Trophoblast cell (in vitro differentiated cells and primary cell): ENCODE results near the gene PPP2R5D.
A peak's percentile ranks its signal among the peaks of the same experiment; 100 is the strongest.

Experiments
- DNase-seq, 2 donors: peaks; one replicate each; pipeline ENCODE4 v3.0.0-alpha.2; 2016
- H2AFZ ChIP-seq: 2 replicates; pipeline ENCODE4 v1.6.1; 2013; ENCODE audit warnings: low read length, moderate library complexity, mild to moderate bottlenecking; ENCODE audit not compliant: insufficient read depth, poor library complexity
- H2AK5ac ChIP-seq: 2 replicates; pipeline ENCODE4 v1.6.1; 2013; ENCODE audit warnings: mild to moderate bottlenecking, low read length
- H2BK120ac ChIP-seq: 2 replicates; pipeline ENCODE4 v1.6.1; 2013; ENCODE audit warnings: low read length, mild to moderate bottlenecking, moderate library complexity; ENCODE audit not compliant: insufficient read depth, poor library complexity
- H2BK12ac ChIP-seq: 2 replicates; pipeline ENCODE4 v1.6.1; 2013; ENCODE audit warnings: mild to moderate bottlenecking, low read length, moderate library complexity
- H2BK5ac ChIP-seq: 2 replicates; pipeline ENCODE4 v1.6.1; 2013; ENCODE audit warnings: low read length, low read depth, moderate library complexity, mild to moderate bottlenecking; ENCODE audit not compliant: poor library complexity
- H3K14ac ChIP-seq: 2 replicates; pipeline ENCODE4 v1.6.1; 2013; ENCODE audit warnings: mild to moderate bottlenecking, low read length
- H3K18ac ChIP-seq: 2 replicates; pipeline ENCODE4 v1.6.1; 2013; ENCODE audit warnings: mild to moderate bottlenecking, low read length
- H3K23ac ChIP-seq: 2 replicates; pipeline ENCODE4 v1.6.1; 2013; ENCODE audit warnings: low read length
- H3K27ac ChIP-seq: 2 replicates; pipeline ENCODE4 v1.5.1; 2013; ENCODE audit warnings: low read depth, mild to moderate bottlenecking, inconsistent platforms, low read length, moderate library complexity
- H3K27me3 ChIP-seq: 2 replicates; pipeline ENCODE4 v1.6.1; 2013; ENCODE audit warnings: inconsistent platforms, mild to moderate bottlenecking, low read length, moderate library complexity; ENCODE audit not compliant: insufficient read depth
- H3K36me3 ChIP-seq, 2 experiments: 1 replicate in 1 of 2; 2 replicates in 1 of 2; pipeline ENCODE4 v1.6.1; 2013; ENCODE audit warnings: low read length in 2 of 2, mild to moderate bottlenecking in 2 of 2, moderate library complexity in 1 of 2; ENCODE audit not compliant: insufficient read depth in 2 of 2, control insufficient read depth in 1 of 2
- H3K4ac ChIP-seq: 2 replicates; pipeline ENCODE4 v1.6.1; 2013; ENCODE audit warnings: low read depth, mild to moderate bottlenecking, low read length, moderate library complexity
- H3K4me1 ChIP-seq, 2 experiments: 1 replicate in 1 of 2; 2 replicates in 1 of 2; pipeline ENCODE4 v1.6.1; 2013; ENCODE audit warnings: low read length in 2 of 2, mild to moderate bottlenecking in 2 of 2, moderate library complexity in 1 of 2; ENCODE audit not compliant: insufficient read depth in 2 of 2, control insufficient read depth in 1 of 2
- H3K4me2 ChIP-seq: 2 replicates; pipeline ENCODE4 v1.6.1; 2013; ENCODE audit warnings: inconsistent platforms, mild to moderate bottlenecking, low read length, moderate library complexity
- H3K4me3 ChIP-seq: 2 replicates; pipeline ENCODE4 v1.5.1; 2013; ENCODE audit warnings: mild to moderate bottlenecking, low read depth, low read length, inconsistent platforms
- H3K79me1 ChIP-seq: one replicate; pipeline ENCODE4 v1.6.1; 2013; ENCODE audit warnings: low read length
- H3K79me2 ChIP-seq: 2 replicates; pipeline ENCODE4 v1.6.1; 2013; ENCODE audit warnings: low read length, mild to moderate bottlenecking; ENCODE audit not compliant: control insufficient read depth, insufficient read depth, poor library complexity
- H3K9ac ChIP-seq: 2 replicates; pipeline ENCODE4 v1.6.1; 2013; ENCODE audit warnings: mild to moderate bottlenecking, low read length
- H3K9me3 ChIP-seq: 2 replicates; pipeline ENCODE4 v1.6.1; 2013; ENCODE audit warnings: low read depth, mild to moderate bottlenecking, control low read depth, inconsistent platforms, low read length; ENCODE audit not compliant: insufficient read depth
- H4K12ac ChIP-seq: 2 replicates; pipeline ENCODE4 v1.6.1; 2013; ENCODE audit warnings: low read depth, mild to moderate bottlenecking, low read length, moderate library complexity
- H4K8ac ChIP-seq: 2 replicates; pipeline ENCODE4 v1.6.1; 2013; ENCODE audit warnings: low read depth, mild to moderate bottlenecking, low read length, moderate library complexity
- H4K91ac ChIP-seq: one replicate; pipeline ENCODE4 v1.6.1; 2013; ENCODE audit warnings: low read depth, mild to moderate bottlenecking, low read length, moderate library complexity
- WGBS: extraction: QIAGEN DNeasy Blood & Tissue Kit; methylation state at CpG from one replicate; pipeline ENCODE4 v1.1.7; 2013; ENCODE audit warnings: missing lambda C conversion rate; ENCODE audit not compliant: insufficient read length, insufficient coverage; ENCODE audit errors: extremely low coverage; 5-methylcytosine and 5-hydroxymethylcytosine counted together

Gene PPP2R5D

GRCh38 chr6:43006251-43006650, 21.9 kb downstream of the PPP2R5D start:
- Histone ChIP-seq H3K4me2 (no peak overlapping the region), H3K27me3 (no peaks in the 10 kb centered on the region), H3K4ac (no peak overlapping the region), H3K9ac (no peak overlapping the region), H3K4me1 (no peaks in the 10 kb centered on the region), H3K79me1 (no peaks in the 10 kb centered on the region), H2AK5ac (no peak overlapping the region), H2BK12ac (no peak overlapping the region), H2BK5ac (no peak overlapping the region), H3K23ac (no peak overlapping the region), H4K12ac (no peak overlapping the region), H3K4me3 (no peak overlapping the region), H3K14ac (no peak overlapping the region), H3K9me3 (no peaks in the 10 kb centered on the region), H4K8ac (no peak overlapping the region), H3K79me2 (no peaks in the 10 kb centered on the region), H3K36me3 (peaks cover 49 to 56% of the 10 kb centered on the region in 2 experiments), H2AFZ (no peak overlapping the region), H3K27ac (no peak overlapping the region), H3K18ac (no peak overlapping the region), H4K91ac (no peak overlapping the region), H2BK120ac (no peak overlapping the region)
- DNase-seq = no peak
- WGBS = no CpG with 5 or more reads among the region's 11 CpGs

GRCh38 chr6:43007126-43007525, 22.8 kb downstream of the PPP2R5D start:
- no peak overlapping the region for H4K91ac ChIP-seq
- H3K79me1 ChIP-seq = no peaks in the 10 kb centered on the region
- no peak overlapping the region for H2BK12ac ChIP-seq
- H3K14ac ChIP-seq = no peak overlapping the region
- no peak overlapping the region for H3K9ac ChIP-seq
- H2BK120ac ChIP-seq = no peak overlapping the region
- H3K27me3 ChIP-seq = no peaks in the 10 kb centered on the region
- no peaks in the 10 kb centered on the region for H3K9me3 ChIP-seq
- no peak for DNase-seq
- no peak overlapping the region for H3K4ac ChIP-seq
- H3K4me1 ChIP-seq = no peaks in the 10 kb centered on the region
- H3K79me2 ChIP-seq = no peaks in the 10 kb centered on the region
- H4K12ac ChIP-seq = no peak overlapping the region
- no peak overlapping the region for H3K23ac ChIP-seq
- no peak overlapping the region for H4K8ac ChIP-seq
- no CpG with 5 or more reads among the region's 9 CpGs for WGBS
- H2BK5ac ChIP-seq = no peak overlapping the region
- no peak overlapping the region for H3K27ac ChIP-seq
- peaks cover 58 to 64% of the 10 kb centered on the region in 2 experiments for H3K36me3 ChIP-seq
- H2AK5ac ChIP-seq = no peak overlapping the region
- H3K18ac ChIP-seq = no peak overlapping the region
- H3K4me2 ChIP-seq = no peak overlapping the region
- H2AFZ ChIP-seq = no peak overlapping the region
- no peak overlapping the region for H3K4me3 ChIP-seq

- H2AFZ ChIP-seq = no peak overlapping the region
- H3K4ac ChIP-seq = no peak overlapping the region
- H3K79me1 ChIP-seq = peaks cover under 1% of the 10 kb centered on the region
- peaks cover 4% of the 10 kb centered on the region for H3K79me2 ChIP-seq
- H3K4me2 ChIP-seq = no peak overlapping the region
- H3K27ac ChIP-seq = no peak overlapping the region
- H3K14ac ChIP-seq = no peak overlapping the region
- H3K9ac ChIP-seq = no peak overlapping the region
- H3K36me3 ChIP-seq = peaks cover 59 to 62% of the 10 kb centered on the region in 2 experiments
- no peaks in the 10 kb centered on the region for H3K27me3 ChIP-seq
- no peak overlapping the region for H4K12ac ChIP-seq
- no peaks in the 10 kb centered on the region for H3K9me3 ChIP-seq
- WGBS = no CpG with 5 or more reads among the region's 6 CpGs
- H4K91ac ChIP-seq = no peak overlapping the region
- no peak overlapping the region for H4K8ac ChIP-seq
- H3K4me1 ChIP-seq = peaks cover 6 to 8% of the 10 kb centered on the region in 2 experiments
- DNase-seq = peak; percentile 46 to 53
- no peak overlapping the region for H2AK5ac ChIP-seq
- H3K23ac ChIP-seq = no peak overlapping the region
- H2BK5ac ChIP-seq = no peak overlapping the region
- no peak overlapping the region for H3K18ac ChIP-seq
- H3K4me3 ChIP-seq = no peak overlapping the region
- H2BK120ac ChIP-seq = no peak overlapping the region
- no peak overlapping the region for H2BK12ac ChIP-seq
Measured at GRCh38 chr6:43009124-43009523, 24.8 kb downstream of the PPP2R5D start.

DNA sequence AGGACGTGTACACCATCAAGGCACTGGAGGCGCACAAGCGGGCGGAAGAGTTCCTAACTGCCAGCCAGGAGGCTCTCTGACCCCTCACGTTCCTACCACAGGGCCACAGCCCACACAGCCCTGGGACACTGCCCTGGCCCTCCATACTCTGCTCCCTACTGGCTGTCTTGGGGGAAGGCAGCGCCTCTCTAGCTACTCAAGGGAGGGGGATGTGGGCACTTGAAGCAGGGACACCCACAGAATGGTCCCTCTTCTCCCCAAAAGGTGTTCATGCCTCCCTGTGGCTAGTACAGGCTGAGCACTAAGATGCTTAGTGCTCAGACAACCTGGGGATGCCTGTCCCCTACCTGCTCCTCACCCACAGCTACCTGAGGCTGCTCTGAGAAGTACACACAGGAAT, 26.8 kb downstream of the PPP2R5D start:
- Histone ChIP-seq H2BK5ac (no peak overlapping the region), H4K12ac (no peak overlapping the region), H3K27me3 (no peaks in the 10 kb centered on the region), H3K27ac (no peak overlapping the region), H3K9me3 (no peaks in the 10 kb centered on the region), H3K18ac (no peak overlapping the region), H3K14ac (no peak overlapping the region), H3K9ac (no peak overlapping the region), H3K79me1 (peaks cover 5% of the 10 kb centered on the region), H4K8ac (no peak overlapping the region), H2AFZ (no peak overlapping the region), H3K36me3 (peaks cover 57 to 59% of the 10 kb centered on the region in 2 experiments), H3K4ac (no peak overlapping the region), H2AK5ac (no peak overlapping the region), H3K4me1 (peaks cover 6 to 11% of the 10 kb centered on the region in 2 experiments), H2BK12ac (no peak overlapping the region), H3K79me2 (peaks cover 6% of the 10 kb centered on the region), H3K4me3 (no peak overlapping the region), H3K23ac (no peak overlapping the region), H3K4me2 (no peak overlapping the region), H4K91ac (no peak overlapping the region), H2BK120ac (no peak overlapping the region)
- WGBS = no CpG with 5 or more reads among the region's 6 CpGs
- no peak for DNase-seq
